ENCODE measurements around the gene KLHDC10. TPM values are rescaled to one million over a fixed set of nuclear protein-coding genes. Genes with fewer than 3 reads are reported as not detected.

KLHDC10 gene
- polyA plus RNA-seq, 2 of the 4 experiments (the other 2 are of a cell fraction) = 25.7 to 35.0 TPM

DNA sequence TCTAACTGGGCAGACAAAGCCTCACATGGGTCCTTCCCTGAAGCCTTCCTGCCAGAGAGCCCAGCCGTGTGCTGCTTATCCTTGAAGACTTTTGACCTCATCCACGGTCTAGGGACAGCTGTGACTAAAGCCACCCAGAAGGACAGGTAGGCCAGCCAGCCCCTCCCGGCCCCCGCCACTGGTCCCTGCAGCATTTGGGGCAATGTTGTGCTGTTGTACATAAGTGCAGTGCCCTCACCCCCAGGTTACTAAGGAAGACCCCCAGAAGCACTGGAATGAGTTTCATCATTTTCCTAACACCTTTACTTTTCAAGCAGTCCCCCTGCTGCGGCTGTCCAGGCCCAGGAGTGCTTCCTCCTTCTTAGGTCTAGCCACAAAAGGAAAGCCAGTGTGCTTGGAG is 91.9 kb downstream of the KLHDC10 start:
- TF ChIP-seq HOXB5 (CRISPR knock-in tag; IDR thresholded peaks at IDR 0.05) = no peak
- TF ChIP-seq ATOH8 (CRISPR knock-in tag; IDR thresholded peaks at IDR 0.05; ENCODE audit: low read depth) = no peak
- TF ChIP-seq FOXS1 (CRISPR knock-in tag; IDR thresholded peaks at IDR 0.05) = no peak
- TF ChIP-seq CHD2 (IDR thresholded peaks at IDR 0.05; ENCODE audit: low read length, partially characterized antibody) = no peak
- TF ChIP-seq SMC3 (IDR thresholded peaks at IDR 0.05) = no peak
- TF ChIP-seq KDM1A (IDR thresholded peaks at IDR 0.05; ENCODE audit: low read depth) = no peak
- no peak for TF ChIP-seq EHF (CRISPR knock-in tag; IDR thresholded peaks at IDR 0.05)
- TF ChIP-seq GATA3 (IDR thresholded peaks at IDR 0.05; ENCODE audit: borderline replicate concordance) = no peak
- FAIRE-seq (no peak), ATAC-seq (no peak), DNase-seq (ENCODE audit: low read depth in 1 of 2, low spot score in 1 of 2) (no peak)
- Histone ChIP-seq H3K27ac (no peak overlapping the region), H3K9me3 (no peaks in the 10 kb centered on the region), H3K4me3 (no peak overlapping the region), H3K4me1 (no peaks in the 10 kb centered on the region), H3K4me2 (no peak overlapping the region)
- POLR2A ChIA-PET = no interaction called here
- 93% methylated on average over 5 of the region's 5 CpGs for WGBS (ENCODE audit: missing lambda C conversion rate)
- CTCF ChIA-PET = interaction anchor here (0.6 to 1.4 kb wide), 3 partner anchors 20 to 596 kb away, joined by 3 read pairs; no protein-coding TSS in a partner anchor

GRCh38 chr7:130174237-130174959 is 104.1 kb downstream of the KLHDC10 start:
- whole genome bisulfite sequencing (ENCODE audit: missing lambda C conversion rate) = 94% methylated on average over 4 of the region's 4 CpGs
- POLR2A ChIA-PET = no interaction called here

DNA sequence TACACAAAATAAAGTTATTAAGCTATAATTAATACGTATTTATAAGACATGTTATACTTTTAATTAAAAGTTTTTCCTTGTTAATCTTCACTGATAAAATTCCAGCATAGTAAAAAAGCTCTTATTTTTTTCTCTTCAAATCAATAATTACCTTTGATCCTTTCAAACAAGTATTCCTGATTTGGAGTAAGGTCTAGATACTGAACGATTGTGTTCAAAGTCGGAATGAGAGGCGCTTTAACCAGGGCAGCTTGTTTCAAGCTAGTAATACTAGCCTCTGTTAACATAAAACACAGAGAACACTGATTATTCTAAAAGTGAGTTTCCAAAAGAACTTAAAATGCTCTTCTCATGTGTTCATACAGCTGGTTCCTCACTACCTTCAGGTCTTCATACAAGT is 107.9 kb downstream of the KLHDC10 start:
- FAIRE-seq = no peak
- CTCF ChIA-PET = interaction anchor here (0.8 to 1.0 kb wide), 2 partner anchors 11 to 1002 kb away, joined by 3 read pairs; no protein-coding TSS in a partner anchor

More at GRCh38 chr7:130174237-130174959, 104.1 kb downstream of the KLHDC10 start:
- Histone ChIP-seq H3K4me2 (no peak overlapping the region), H3K27ac (no peak overlapping the region), H3K4me1 (no peaks in the 10 kb centered on the region), H3K9me3 (no peaks in the 10 kb centered on the region), H3K4me3 (no peak overlapping the region)
- FAIRE-seq (no peak), ATAC-seq (no peak), DNase-seq (ENCODE audit: low read depth in 1 of 2, low spot score in 1 of 2) (no peak)
- CTCF ChIA-PET = no interaction called here
- no peak for TF ChIP-seq SREBF2 (IDR thresholded peaks at IDR 0.05)
- TF ChIP-seq JUN (IDR thresholded peaks at IDR 0.05) = no peak
- no peak for TF ChIP-seq PHF8 (IDR thresholded peaks at IDR 0.05; ENCODE audit: borderline replicate concordance, low read depth)
- TF ChIP-seq FOSB (CRISPR knock-in tag; IDR thresholded peaks at IDR 0.05) = no peak
- TF ChIP-seq EHMT2 (IDR thresholded peaks at IDR 0.05; ENCODE audit: low read depth) = no peak
- TF ChIP-seq, protein P1, sequence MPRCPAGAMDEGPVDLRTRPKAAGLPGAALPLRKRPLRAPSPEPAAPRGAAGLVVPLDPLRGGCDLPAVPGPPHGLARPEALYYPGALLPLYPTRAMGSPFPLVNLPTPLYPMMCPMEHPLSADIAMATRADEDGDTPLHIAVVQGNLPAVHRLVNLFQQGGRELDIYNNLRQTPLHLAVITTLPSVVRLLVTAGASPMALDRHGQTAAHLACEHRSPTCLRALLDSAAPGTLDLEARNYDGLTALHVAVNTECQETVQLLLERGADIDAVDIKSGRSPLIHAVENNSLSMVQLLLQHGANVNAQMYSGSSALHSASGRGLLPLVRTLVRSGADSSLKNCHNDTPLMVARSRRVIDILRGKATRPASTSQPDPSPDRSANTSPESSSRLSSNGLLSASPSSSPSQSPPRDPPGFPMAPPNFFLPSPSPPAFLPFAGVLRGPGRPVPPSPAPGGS (IDR thresholded peaks at IDR 0.05) = no peak

DNA sequence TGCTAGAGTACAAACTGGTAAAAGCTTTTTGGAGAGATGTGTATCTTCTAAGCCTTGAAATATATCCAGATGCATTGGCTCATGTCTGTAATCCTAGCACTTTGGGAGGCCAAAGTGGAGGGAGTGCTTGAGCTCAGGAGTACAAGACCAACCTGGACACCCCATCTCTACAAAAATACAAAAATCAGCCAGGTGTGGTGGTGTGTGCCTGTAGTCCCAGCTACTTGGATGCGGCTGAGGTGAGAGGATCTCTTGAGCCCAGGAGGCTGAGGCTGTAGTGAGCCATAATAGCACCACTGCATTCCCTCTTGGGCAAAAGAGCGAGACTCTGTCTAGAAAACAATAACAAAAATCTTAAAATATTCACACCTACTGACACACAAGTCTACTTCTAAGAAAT is 109.3 kb downstream of the KLHDC10 start:
- no peak for DNase-seq (ENCODE audit: low read depth in 1 of 2, low spot score in 1 of 2)
- H3K4me2 ChIP-seq = no peak overlapping the region
- ChIA-PET POLR2A (no interaction called here), CTCF (no interaction called here)
- H3K27ac ChIP-seq = no peak overlapping the region
- no peak for FAIRE-seq
- no peak for ATAC-seq
- 98% methylated on average over 2 of the region's 2 CpGs for WGBS (ENCODE audit: missing lambda C conversion rate)
- no peak for TF ChIP-seq TFCP2L1 (CRISPR knock-in tag; IDR thresholded peaks at IDR 0.05)
- TF ChIP-seq POLR2A (IDR thresholded peaks at IDR 0.05; ENCODE audit: low read length) = no peak
- TF ChIP-seq, protein P2, sequence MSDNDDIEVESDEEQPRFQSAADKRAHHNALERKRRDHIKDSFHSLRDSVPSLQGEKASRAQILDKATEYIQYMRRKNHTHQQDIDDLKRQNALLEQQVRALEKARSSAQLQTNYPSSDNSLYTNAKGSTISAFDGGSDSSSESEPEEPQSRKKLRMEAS (IDR thresholded peaks at IDR 0.05) = no peak
- TF ChIP-seq PHF8 (IDR thresholded peaks at IDR 0.05; ENCODE audit: borderline replicate concordance, low read depth) = no peak
- TF ChIP-seq CBX2 (IDR thresholded peaks at IDR 0.05; ENCODE audit: borderline replicate concordance, low read depth) = no peak
- TF ChIP-seq POLR2AphosphoS2 (conservative IDR thresholded peaks at IDR 0.05; ENCODE audit: low read length) = no peak
- no peak for TF ChIP-seq HOXB5 (CRISPR knock-in tag; IDR thresholded peaks at IDR 0.05)
- TF ChIP-seq, protein P3, sequence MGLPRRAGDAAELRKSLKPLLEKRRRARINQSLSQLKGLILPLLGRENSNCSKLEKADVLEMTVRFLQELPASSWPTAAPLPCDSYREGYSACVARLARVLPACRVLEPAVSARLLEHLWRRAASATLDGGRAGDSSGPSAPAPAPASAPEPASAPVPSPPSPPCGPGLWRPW (IDR thresholded peaks at IDR 0.05) = no peak
- H3K4me1 ChIP-seq = no peaks in the 10 kb centered on the region
- H3K4me3 ChIP-seq = no peak overlapping the region
- no peaks in the 10 kb centered on the region for H3K9me3 ChIP-seq

More for the DNA sequence above, 107.9 kb downstream of the KLHDC10 start:
- no peaks in the 10 kb centered on the region for H3K4me1 ChIP-seq
- H3K27ac ChIP-seq = no peak overlapping the region
- TF ChIP-seq CEBPB (IDR thresholded peaks at IDR 0.05) (no peak), FOXS1 (CRISPR knock-in tag; IDR thresholded peaks at IDR 0.05) (no peak), ZNF302 (CRISPR knock-in tag; IDR thresholded peaks at IDR 0.05) (no peak), RCOR1 (IDR thresholded peaks at IDR 0.05; ENCODE audit: low read depth, low read length) (no peak), ZC3H11A (IDR thresholded peaks at IDR 0.05) (no peak), HOXB5 (CRISPR knock-in tag; IDR thresholded peaks at IDR 0.05) (no peak), EHMT2 (IDR thresholded peaks at IDR 0.05; ENCODE audit: low read depth) (no peak), RNF2 (IDR thresholded peaks at IDR 0.05; ENCODE audit: borderline replicate concordance, low read depth) (no peak), NR3C1 (IDR thresholded peaks at IDR 0.05) (no peak)
- H3K9me3 ChIP-seq = no peaks in the 10 kb centered on the region
- WGBS (ENCODE audit: missing lambda C conversion rate) = 89% methylated on average over 4 of the region's 4 CpGs
- POLR2A ChIA-PET = no interaction called here
- H3K4me3 ChIP-seq = no peak overlapping the region
- ATAC-seq = no peak
- DNase-seq (ENCODE audit: low read depth in 1 of 2, low spot score in 1 of 2) = no peak
- no peak overlapping the region for H3K4me2 ChIP-seq

Data from A549 (cell line).